ENCODE measurements around the gene CREB5.

Gene CREB5

GRCh38 chr7:28408105-28408959, 4.0 kb upstream of the CREB5 start:
- DNase-seq (peak; percentile 27), ATAC-seq (peak; percentile 26)

GRCh38 chr7:28408960-28409715, 3.2 kb upstream of the CREB5 start:
- ATAC-seq (peak; percentile 85), DNase-seq (peak; percentile 90)

DNA sequence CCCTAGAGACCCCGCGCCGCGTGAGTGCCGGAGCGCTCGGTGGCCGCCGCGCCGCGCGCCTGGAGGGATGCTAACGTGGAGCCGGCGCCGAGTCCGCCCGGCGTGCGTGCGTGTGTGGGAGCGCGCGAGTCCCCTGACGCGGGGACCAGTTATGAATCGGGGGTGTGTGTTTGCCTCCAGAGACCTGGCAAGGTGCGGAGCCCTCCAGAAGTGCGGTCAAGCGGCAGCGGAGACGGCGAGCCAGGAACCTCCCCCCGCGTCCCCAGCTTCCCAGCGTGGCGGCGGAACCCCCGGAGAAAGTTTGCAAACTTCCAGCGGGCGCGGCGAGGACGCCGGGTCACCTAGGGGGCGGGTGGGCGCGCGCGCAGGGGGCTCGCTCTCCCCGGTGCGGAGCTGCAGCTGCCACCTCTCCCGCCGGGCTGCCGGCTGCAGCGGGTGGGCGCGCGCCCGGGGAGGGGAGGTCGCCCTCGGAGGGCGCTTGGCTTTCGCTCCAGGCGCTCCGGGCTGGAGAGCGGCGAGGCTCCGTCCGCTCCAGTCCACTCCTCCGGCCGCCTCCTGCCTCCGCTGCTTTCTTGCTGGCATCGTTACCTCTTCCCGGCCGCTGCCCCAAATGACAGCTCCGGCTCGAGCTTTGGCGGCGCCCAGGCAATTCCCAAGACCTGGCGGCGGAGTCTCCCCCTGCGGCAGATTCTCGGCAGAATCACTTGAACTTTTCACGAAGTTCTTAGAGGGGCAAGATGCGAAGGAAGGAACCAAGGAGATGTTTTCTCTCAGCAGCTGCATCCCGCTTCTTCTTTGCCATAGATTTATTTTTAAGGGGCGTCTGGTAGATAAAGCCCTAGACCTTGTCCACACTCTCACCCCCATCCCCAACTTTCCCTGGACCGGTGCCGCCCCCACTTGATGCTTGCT, 2.3 kb upstream of the CREB5 start:
- ATAC-seq (no peak), DNase-seq (peak; percentile 21)

- peak; percentile 30 for ATAC-seq
Observed at GRCh38 chr7:28410628-28411531, 1.4 kb upstream of the CREB5 start.

GRCh38 chr7:28413011-28413410, 693 bp downstream of the CREB5 start:
- ATAC-seq (no peak), DNase-seq (no peak)

More at GRCh38 chr7:28410628-28411531, 1.4 kb upstream of the CREB5 start:
- DNase-seq, result peak; percentile 31

GRCh38 chr7:28414453-28414852, 2.1 kb downstream of the CREB5 start:
- ATAC-seq, result no peak

DNA sequence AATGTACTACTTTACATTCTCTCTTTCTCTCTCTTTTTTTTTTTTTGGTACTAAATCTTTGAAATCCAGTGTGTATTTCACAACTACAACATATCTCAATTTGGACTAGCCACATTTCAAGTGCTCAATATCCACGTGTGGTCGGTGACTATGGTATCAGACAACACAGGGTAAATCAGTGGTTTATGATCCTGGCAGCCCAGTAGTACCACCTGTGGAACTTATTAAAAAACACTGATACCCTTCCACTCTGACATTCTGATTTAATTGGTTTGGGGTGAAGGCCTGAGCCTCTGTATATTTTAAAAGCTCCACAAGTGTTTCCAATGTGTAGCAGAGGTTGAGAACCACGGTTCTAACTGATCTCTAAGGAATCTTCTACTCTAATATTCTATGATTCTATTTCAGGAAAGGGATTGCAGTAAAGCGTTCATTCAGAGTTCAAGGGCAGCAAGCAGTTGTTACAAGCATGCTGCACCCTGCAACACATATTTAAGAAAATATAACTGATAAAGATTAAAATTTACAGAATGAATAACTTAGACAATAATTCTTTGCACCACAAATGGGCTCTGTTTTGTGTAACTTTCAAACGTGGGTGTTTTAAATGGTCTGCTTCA, 5.1 kb downstream of the CREB5 start:
- no peak for ATAC-seq
- DNase-seq, result no peak

More at GRCh38 chr7:28414453-28414852, 2.1 kb downstream of the CREB5 start:
- DNase-seq, result no peak

GRCh38 chr7:28418311-28418710, 6.0 kb downstream of the CREB5 start:
- ATAC-seq, result no peak

GRCh38 chr7:28418966-28419365, 6.6 kb downstream of the CREB5 start:
- DNase-seq, result no peak
- no peak for ATAC-seq

More at GRCh38 chr7:28418311-28418710, 6.0 kb downstream of the CREB5 start:
- DNase-seq, result no peak

- no peak for DNase-seq
- no peak for ATAC-seq
Observed at GRCh38 chr7:28419716-28420115, 7.4 kb downstream of the CREB5 start.

DNA sequence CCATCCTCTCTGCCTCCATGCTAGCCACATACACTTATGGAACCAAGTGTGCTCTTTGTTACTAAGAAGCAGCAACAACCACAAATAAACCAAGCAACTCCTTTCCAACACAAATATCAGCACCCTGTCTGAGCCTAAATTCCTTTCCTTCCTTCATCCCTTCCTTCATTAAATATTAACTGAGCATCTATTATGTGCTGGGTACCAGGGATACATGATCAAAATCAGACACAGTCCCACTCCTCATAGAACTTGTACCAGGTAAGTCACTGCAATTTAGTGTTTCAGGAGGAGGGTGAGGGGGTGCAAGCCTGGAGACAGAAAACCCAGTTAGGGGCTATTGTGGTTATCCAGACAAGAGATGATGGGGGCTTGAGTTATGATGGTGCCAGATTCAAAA, 10.8 kb downstream of the CREB5 start:
- ATAC-seq (no peak), DNase-seq (no peak)

GRCh38 chr7:28423918-28424514, 11.7 kb downstream of the CREB5 start:
- ATAC-seq, result no peak
- no peak for DNase-seq

- ATAC-seq (no peak), DNase-seq (no peak)
Observed at GRCh38 chr7:28425496-28425895, 13.2 kb downstream of the CREB5 start.

- no peak for ATAC-seq
- DNase-seq, result no peak
Observed at GRCh38 chr7:28427236-28427635, 14.9 kb downstream of the CREB5 start.

GRCh38 chr7:28430616-28431015, 18.3 kb downstream of the CREB5 start:
- DNase-seq (no peak), ATAC-seq (no peak)

GRCh38 chr7:28432105-28432504, 19.8 kb downstream of the CREB5 start:
- DNase-seq, result no peak

DNA sequence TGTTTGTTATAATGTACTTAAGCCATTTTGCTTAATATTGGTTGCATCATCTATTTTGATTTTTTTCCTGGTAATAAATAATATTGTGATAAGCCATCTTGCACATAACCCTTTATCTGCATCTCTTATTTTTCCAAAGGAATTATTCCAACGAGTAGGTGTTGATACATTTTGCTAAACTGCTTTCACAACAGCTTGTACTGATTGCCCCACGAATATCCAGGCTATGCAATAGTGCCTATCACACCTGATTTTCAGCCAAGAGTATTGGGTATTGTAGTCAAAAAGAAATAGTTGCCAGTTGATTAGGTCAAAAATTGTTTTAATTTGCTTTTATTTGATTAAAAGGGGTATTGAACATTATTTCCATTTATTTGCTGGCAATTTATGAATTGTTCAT, 20.7 kb downstream of the CREB5 start:
- no peak for ATAC-seq

More at GRCh38 chr7:28432105-28432504, 19.8 kb downstream of the CREB5 start:
- no peak for ATAC-seq

GRCh38 chr7:28433699-28434219, 21.4 kb downstream of the CREB5 start:
- ATAC-seq (no peak), DNase-seq (peak; percentile 5)

More for the DNA sequence above, 20.7 kb downstream of the CREB5 start:
- no peak for DNase-seq

DNA sequence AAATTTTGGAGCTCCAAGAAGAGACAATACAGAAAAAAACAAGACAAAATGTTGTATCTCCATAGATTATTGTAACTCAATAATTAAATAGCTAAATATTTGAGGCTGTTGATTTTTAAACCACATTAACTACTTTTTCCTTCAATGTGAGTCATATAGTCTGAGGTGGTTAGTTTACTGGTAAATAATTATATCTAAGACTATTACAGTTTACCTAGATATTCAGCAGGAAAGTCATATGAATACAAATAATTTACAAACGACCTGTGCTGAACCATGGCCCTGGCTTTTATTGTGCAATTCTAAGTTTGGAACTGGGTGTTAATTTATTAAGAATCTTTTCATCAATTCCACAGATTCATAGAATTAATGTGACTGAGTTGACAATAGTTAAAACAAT, 22.2 kb downstream of the CREB5 start:
- no peak for ATAC-seq
- no peak for DNase-seq

GRCh38 chr7:28435152-28435551, 22.8 kb downstream of the CREB5 start:
- DNase-seq, result no peak
- no peak for ATAC-seq
